GM23338 (cell line): Measurements from ENCODE around the gene CLUH.

ENCODE experiments used
- EZH2 ChIP-seq: fragments of 200-600 bp; sonication (generic); IDR thresholded peaks from one replicate; pipeline ENCODE4 v1.8.0; 2017; ENCODE audit warnings: antibody characterized with exemption, mild to moderate bottlenecking, low read depth; ENCODE audit not compliant: unreplicated experiment
- EZH2phosphoT487 ChIP-seq: fragments of 200-600 bp; sonication (generic); IDR thresholded peaks from one replicate; pipeline ENCODE4 v1.8.1; 2018; ENCODE audit warnings: antibody characterized with exemption; ENCODE audit not compliant: unreplicated experiment
- NANOG ChIP-seq: IDR thresholded peaks from 2 replicates; pipeline ENCODE4 v1.6.1; 2016; ENCODE audit warnings: antibody characterized with exemption, borderline replicate concordance
- TF ChIP-seq, protein P1 (sequence below), 2 experiments: fragments of 200-600 bp in 1 of 2; sonication (generic) in 1 of 2; conservative IDR thresholded peaks; 2 replicates each; pipeline versions ENCODE4 v1.5.1 to v1.6.1; 2016 to 2017; ENCODE audit warnings: antibody characterized with exemption in 2 of 2, low read depth in 2 of 2, mild to moderate bottlenecking in 2 of 2, moderate library complexity in 1 of 2
- TF ChIP-seq, protein P2 (sequence below): IDR thresholded peaks from one replicate; pipeline ENCODE4 v1.6.1; 2018; ENCODE audit warnings: antibody characterized with exemption; ENCODE audit not compliant: unreplicated experiment

DNA sequence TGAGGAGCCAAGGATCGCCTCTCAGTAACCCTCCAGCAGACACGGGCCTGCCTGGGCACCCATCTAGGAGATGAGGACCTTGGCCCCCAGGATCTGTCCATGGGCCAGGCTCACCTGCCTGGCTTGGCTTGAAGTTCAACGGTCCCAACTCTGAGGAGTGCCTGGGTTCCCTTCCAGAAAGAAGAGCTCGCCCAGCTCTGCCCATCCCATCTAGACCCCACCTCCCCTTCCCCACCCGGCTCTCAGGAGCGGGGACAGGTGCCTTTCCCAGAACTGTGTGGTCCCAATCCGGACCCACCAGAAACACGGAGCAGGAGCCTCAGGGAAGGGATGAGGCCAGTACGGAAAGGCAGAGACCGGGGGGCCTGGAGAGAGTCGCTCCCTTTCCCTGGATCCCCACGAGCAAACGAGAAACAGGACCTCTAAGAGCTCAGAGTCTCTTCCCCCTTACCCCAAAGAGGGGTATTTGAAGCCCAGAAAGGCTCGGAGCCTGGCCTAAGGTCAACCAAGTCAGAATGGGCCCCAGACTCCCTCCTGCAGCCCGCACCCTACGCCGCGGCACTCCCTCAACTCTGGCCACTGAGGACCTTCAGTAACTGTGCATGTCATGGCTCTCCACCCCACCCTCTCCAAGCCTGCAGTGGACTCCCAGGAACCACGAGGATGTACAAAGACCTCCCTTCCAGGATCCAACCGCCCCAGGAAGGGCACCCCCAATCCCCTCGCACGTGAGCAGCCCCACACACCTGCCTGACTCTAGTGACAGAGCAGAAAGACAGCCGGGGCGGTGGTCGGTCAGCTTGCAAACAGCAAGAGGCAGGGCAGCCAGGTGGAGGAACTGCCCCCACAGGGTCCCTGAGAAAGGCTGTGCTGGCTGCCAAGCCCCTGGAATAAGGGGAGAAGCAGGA is 5.4 kb downstream of the CLUH start:
- TF ChIP-seq, protein P1, sequence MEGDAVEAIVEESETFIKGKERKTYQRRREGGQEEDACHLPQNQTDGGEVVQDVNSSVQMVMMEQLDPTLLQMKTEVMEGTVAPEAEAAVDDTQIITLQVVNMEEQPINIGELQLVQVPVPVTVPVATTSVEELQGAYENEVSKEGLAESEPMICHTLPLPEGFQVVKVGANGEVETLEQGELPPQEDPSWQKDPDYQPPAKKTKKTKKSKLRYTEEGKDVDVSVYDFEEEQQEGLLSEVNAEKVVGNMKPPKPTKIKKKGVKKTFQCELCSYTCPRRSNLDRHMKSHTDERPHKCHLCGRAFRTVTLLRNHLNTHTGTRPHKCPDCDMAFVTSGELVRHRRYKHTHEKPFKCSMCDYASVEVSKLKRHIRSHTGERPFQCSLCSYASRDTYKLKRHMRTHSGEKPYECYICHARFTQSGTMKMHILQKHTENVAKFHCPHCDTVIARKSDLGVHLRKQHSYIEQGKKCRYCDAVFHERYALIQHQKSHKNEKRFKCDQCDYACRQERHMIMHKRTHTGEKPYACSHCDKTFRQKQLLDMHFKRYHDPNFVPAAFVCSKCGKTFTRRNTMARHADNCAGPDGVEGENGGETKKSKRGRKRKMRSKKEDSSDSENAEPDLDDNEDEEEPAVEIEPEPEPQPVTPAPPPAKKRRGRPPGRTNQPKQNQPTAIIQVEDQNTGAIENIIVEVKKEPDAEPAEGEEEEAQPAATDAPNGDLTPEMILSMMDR (conservative IDR thresholded peaks at IDR 0.05; ENCODE audit: low read depth in 2 of 2), result no peak
- TF ChIP-seq, protein P2, sequence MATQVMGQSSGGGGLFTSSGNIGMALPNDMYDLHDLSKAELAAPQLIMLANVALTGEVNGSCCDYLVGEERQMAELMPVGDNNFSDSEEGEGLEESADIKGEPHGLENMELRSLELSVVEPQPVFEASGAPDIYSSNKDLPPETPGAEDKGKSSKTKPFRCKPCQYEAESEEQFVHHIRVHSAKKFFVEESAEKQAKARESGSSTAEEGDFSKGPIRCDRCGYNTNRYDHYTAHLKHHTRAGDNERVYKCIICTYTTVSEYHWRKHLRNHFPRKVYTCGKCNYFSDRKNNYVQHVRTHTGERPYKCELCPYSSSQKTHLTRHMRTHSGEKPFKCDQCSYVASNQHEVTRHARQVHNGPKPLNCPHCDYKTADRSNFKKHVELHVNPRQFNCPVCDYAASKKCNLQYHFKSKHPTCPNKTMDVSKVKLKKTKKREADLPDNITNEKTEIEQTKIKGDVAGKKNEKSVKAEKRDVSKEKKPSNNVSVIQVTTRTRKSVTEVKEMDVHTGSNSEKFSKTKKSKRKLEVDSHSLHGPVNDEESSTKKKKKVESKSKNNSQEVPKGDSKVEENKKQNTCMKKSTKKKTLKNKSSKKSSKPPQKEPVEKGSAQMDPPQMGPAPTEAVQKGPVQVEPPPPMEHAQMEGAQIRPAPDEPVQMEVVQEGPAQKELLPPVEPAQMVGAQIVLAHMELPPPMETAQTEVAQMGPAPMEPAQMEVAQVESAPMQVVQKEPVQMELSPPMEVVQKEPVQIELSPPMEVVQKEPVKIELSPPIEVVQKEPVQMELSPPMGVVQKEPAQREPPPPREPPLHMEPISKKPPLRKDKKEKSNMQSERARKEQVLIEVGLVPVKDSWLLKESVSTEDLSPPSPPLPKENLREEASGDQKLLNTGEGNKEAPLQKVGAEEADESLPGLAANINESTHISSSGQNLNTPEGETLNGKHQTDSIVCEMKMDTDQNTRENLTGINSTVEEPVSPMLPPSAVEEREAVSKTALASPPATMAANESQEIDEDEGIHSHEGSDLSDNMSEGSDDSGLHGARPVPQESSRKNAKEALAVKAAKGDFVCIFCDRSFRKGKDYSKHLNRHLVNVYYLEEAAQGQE, result no peak
- TF ChIP-seq NANOG (no peak), EZH2phosphoT487 (no peak), EZH2 (no peak)
